K562 (cell line): ENCODE results near the gene HOXB6. TPM values are rescaled to one million over a fixed set of nuclear protein-coding genes. Genes with fewer than 3 reads are reported as not detected.

ENCODE experiments used
- CHD1 ChIP-seq: fragments of 200-600 bp; sonication (generic); IDR thresholded peaks from one replicate; pipeline ENCODE4 v1.6.1; 2012; ENCODE audit warnings: mild to moderate bottlenecking, moderate library complexity, low read length, inconsistent platforms
- KDM5B ChIP-seq: fragments of 200-600 bp; sonication (generic); IDR thresholded peaks from 2 replicates; pipeline ENCODE4 v1.6.1; 2012; ENCODE audit warnings: low read depth, mild to moderate bottlenecking, moderate library complexity, low read length, control low read depth, inconsistent platforms; ENCODE audit not compliant: insufficient replicate concordance
- MAZ ChIP-seq, 2 experiments: fragments of 450-650 bp in 1 of 2; sonication (generic) in 1 of 2; formaldehyde crosslinking; IDR thresholded peaks in 1 of 2; conservative IDR thresholded peaks in 1 of 2; 2 replicates each; pipeline versions ENCODE4 v1.4.0 to v1.5.0; 2020; ENCODE audit warnings: mild to moderate bottlenecking in 1 of 2, missing genetic modification reagents in 1 of 2
- POLR2G ChIP-seq: fragments of 200-400 bp; formaldehyde crosslinking; IDR thresholded peaks from 2 replicates; pipeline ENCODE4 v1.6.1; 2017; ENCODE audit warnings: low read depth, mild to moderate bottlenecking, antibody characterized with exemption, low read length, moderate library complexity
- SMARCE1 ChIP-seq: fragments of 450-650 bp; IDR thresholded peaks from 2 replicates; pipeline ENCODE4 v1.7.1; 2016; ENCODE audit warnings: mild to moderate bottlenecking
- SMC3 ChIP-seq: conservative IDR thresholded peaks from 2 replicates; pipeline ENCODE4 v1.6.1; 2011; ENCODE audit warnings: low read depth, low read length, improper control_type of control experiment; ENCODE audit not compliant: insufficient read depth
- ZNF23 ChIP-seq: fragments of 250-450 bp; sonication (Bioruptor Pico); IDR thresholded peaks from 2 replicates; pipeline ENCODE4 v1.4.0; 2020; ENCODE audit warnings: mild to moderate bottlenecking
- ZNF253 ChIP-seq: fragments of 250-450 bp; sonication (Bioruptor Pico); conservative IDR thresholded peaks from 2 replicates; pipeline ENCODE4 v1.6.1; 2021; ENCODE audit warnings: mild to moderate bottlenecking
- polyA plus RNA-seq, 8 experiments: library from polyadenylated mRNA; depleted of rRNA in 4 of 8; stranded (reverse) in 5 of 8; unstranded in 3 of 8; fragments of >200 nt; fragmentation: Nextera tagmentation in 2 of 8; fragmentation: Illumina TruSeq in 1 of 8; extraction: Ambion mirVana in 2 of 8; extraction: Trizol in 1 of 8; gene quantifications; 2 replicates each; pipeline versions ENCODE4 v1.2.1 to v1.2.3, GENCODE V29; 2011 to 2014; ENCODE audit warnings: inconsistent platforms in 1 of 8, missing spikeins in 1 of 8
- total RNA-seq, 7 experiments: library from RNA; depleted of rRNA in 6 of 7; stranded (reverse); fragments of >200 nt in 6 of 7; fragmentation: Illumina TruSeq in 2 of 7; extraction: Trizol in 2 of 7; gene quantifications; 2 replicates each; pipeline versions ENCODE4 v1.2.1 to v1.2.3, GENCODE V29; 2011 to 2021; ENCODE audit warnings: low replicate concordance in 1 of 7
- TF ChIP-seq, protein P1 (sequence below): sonication (generic); IDR thresholded peaks from 2 replicates; pipeline ENCODE4 v1.6.1; 2016
- TF ChIP-seq, protein P2 (sequence below): fragments of 450-650 bp; IDR thresholded peaks from 2 replicates; pipeline ENCODE4 v1.6.1; 2016; ENCODE audit warnings: antibody characterized with exemption

HOXB6 gene
- total and polyA plus RNA-seq, 9 of the 15 experiments (the other 6 are each of a cell fraction or from before 2014, with no cell fraction given), result 1.2 to 14.8 (median 4.9) TPM

GRCh38 chr17:48578616-48579470, 25.9 kb downstream of the HOXB6 start (continued):
- TF ChIP-seq, protein P1, sequence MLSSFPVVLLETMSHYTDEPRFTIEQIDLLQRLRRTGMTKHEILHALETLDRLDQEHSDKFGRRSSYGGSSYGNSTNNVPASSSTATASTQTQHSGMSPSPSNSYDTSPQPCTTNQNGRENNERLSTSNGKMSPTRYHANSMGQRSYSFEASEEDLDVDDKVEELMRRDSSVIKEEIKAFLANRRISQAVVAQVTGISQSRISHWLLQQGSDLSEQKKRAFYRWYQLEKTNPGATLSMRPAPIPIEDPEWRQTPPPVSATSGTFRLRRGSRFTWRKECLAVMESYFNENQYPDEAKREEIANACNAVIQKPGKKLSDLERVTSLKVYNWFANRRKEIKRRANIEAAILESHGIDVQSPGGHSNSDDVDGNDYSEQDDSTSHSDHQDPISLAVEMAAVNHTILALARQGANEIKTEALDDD, result no peak
- TF ChIP-seq POLR2G, result peak; percentile 53
- TF ChIP-seq KDM5B, result peak; percentile 34
- TF ChIP-seq, protein P2, sequence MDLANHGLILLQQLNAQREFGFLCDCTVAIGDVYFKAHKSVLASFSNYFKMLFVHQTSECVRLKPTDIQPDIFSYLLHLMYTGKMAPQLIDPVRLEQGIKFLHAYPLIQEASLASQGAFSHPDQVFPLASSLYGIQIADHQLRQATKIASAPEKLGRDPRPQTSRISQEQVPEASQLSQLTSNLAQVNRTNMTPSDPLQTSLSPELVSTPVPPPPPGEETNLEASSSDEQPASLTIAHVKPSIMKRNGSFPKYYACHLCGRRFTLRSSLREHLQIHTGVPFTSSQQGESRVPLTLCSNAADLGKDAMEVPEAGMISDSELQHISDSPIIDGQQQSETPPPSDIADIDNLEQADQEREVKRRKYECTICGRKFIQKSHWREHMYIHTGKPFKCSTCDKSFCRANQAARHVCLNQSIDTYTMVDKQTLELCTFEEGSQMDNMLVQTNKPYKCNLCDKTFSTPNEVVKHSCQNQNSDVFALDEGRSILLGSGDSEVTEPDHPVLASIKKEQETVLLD, result peak; percentile 59
- TF ChIP-seq ZNF23 (CRISPR knock-in tag), result no peak
- no peak for TF ChIP-seq SMC3
- TF ChIP-seq ZNF253 (CRISPR knock-in tag), result 0 out of 2 replicates have a peak, but pooled peaks have one; percentile 9
- TF ChIP-seq SMARCE1, result 0 out of 2 replicates have a peak, but pooled peaks have one; percentile 39
- peak in 1 of 2 experiments; percentile 66; a peak in 3 of 4 replicates for TF ChIP-seq MAZ (CRISPR knock-in tag; conservative IDR thresholded peaks at IDR 0.05 in 1 of 2, IDR thresholded peaks at IDR 0.05 in 1 of 2)
- peak; percentile 67 for TF ChIP-seq CHD1
- TF ChIP-seq, all 486 proteins: peak for 67
